RPMI7951 (cell line): ENCODE results near the gene LDLRAD4. TPM values are rescaled to one million over a fixed set of nuclear protein-coding genes. Genes with fewer than 3 reads are reported as not detected.
A peak's percentile ranks its signal among the peaks of the same experiment; 100 is the strongest.

Source experiments
- DNase-seq: peaks from one replicate; pipeline ENCODE4 v3.0.0-alpha.2; 2012; ENCODE audit warnings: low read depth
- total RNA-seq: library from RNA; depleted of rRNA; stranded (reverse); fragments of >200 nt; shearing (Covaris generic); gene quantifications from 2 replicates; pipeline ENCODE4 v1.2.3, GENCODE V29; 2014

LDLRAD4 gene
- total RNA-seq, 1 experiment from 2014 or later, result 0.24 TPM

- no peak for DNase-seq
Measured at GRCh38 chr18:13568443-13569392, 350.2 kb downstream of the LDLRAD4 start.

DNA sequence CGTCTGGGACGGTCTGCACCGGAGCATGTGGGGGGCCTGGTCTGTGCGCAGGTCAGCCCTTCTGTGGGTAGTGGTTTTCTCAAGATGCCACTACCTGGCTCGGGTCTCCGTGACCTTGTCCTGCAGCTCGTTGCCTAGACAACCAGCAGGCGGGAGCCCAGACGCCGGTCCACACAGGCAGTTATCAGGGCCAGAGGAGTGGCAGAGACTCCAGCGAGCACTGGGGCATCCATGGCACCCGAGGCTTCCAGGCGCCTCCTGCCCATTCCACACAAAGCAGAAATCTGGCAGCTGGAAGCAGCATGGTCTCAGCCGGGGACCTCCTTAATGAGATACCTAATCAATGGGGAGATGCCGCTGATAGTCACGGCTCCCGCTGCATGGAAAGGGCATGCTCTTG lies 351.7 kb downstream of the LDLRAD4 start:
- no peak for DNase-seq

- peak; percentile 35 for DNase-seq
Measured at GRCh38 chr18:13570856-13571495, 352.4 kb downstream of the LDLRAD4 start.

DNA sequence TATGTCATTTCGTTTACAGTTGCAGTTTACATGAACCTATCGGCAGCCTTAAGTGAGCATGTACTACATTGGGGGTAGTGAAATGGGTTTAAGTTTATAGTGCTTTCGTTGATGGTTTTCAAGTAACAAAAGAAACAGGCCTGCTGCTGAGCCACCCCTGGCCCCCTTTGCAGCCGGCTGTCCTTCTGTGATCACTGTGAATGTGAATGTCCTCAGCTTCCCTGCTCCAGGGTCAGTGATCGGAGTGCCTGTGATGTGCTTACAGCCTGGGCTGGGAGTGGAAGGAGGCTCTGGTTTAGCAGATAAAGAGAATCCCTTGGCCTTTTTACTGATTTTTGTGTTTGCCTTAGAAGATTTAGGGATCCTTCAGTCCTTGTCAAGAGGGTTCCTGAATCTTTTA lies 353.6 kb downstream of the LDLRAD4 start:
- DNase-seq, result no peak

DNA sequence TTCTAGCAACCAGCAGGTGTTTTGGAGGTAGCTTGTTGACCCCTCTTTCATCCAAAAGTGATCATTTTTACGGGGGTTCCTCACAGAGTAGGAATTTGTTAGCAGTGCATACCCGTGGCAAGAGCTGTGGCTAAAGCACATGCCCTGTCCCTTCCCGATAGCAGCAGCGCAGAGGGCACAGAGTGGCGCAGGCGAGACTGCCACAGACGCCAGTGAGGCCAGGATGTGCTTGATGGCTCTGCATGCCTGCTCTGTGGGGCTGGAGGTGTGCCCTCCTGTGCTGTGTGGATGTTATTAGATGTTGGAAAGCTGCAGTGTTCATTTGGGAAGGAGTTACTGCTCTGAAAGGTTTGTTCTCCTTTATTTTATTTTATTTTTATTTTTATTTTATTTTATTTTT lies 354.2 kb downstream of the LDLRAD4 start:
- no peak for DNase-seq

GRCh38 chr18:13573750-13574149 lies 355.2 kb downstream of the LDLRAD4 start:
- no peak for DNase-seq

DNA sequence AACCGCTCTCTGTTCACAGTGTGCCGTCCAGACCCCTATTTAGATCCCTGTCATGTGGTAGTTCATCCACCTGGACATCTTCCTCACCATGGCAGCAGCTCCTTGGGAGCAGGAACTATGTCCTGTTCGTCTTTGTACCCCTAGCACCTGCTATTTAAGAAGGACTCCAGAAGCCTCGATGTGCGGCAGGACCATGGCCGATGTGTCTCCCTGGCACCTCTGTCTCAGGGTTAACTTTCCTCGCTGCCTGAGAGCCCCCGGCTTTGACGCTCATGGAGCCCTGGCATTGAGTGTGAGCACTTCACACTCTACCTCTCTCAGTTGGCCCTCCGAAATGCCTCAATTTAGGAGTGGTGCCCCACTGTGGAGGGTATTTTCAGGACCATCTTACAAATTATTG lies 355.8 kb downstream of the LDLRAD4 start:
- no peak for DNase-seq

GRCh38 chr18:13574761-13575160 lies 356.2 kb downstream of the LDLRAD4 start:
- no peak for DNase-seq

GRCh38 chr18:13576598-13576997 lies 358.0 kb downstream of the LDLRAD4 start:
- DNase-seq, result no peak

DNA sequence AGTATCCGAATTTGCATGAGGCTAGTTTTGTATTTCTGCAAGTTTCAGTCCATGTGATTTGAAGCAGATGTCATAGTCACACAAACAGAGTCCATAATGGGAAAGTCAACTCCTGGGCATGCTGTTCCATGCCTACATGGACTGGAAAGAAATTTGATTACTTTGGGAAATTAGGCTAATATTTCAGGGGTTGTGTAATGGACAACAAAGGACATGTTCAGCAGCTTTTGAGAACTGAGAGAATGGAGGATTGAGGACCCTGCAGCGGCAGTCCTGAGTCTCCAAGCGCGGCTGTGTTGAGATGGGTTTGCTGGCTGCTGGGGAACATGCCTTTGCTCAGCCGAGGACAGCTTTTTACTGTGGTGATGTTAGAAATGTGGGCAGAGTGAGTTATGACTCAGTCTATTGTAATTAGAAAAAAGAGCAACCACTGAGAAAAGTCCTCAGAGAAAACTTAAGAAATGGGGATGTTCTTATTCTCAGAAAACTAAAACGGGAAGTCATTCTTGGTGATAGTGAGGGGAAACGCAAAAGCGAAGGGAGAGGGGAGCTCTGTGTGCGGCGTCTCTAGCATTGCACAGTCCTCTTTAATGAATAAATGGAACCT lies 358.6 kb downstream of the LDLRAD4 start:
- peak; percentile 35 for DNase-seq

- no peak for DNase-seq
Measured at GRCh38 chr18:13577781-13578180, 359.2 kb downstream of the LDLRAD4 start.

DNA sequence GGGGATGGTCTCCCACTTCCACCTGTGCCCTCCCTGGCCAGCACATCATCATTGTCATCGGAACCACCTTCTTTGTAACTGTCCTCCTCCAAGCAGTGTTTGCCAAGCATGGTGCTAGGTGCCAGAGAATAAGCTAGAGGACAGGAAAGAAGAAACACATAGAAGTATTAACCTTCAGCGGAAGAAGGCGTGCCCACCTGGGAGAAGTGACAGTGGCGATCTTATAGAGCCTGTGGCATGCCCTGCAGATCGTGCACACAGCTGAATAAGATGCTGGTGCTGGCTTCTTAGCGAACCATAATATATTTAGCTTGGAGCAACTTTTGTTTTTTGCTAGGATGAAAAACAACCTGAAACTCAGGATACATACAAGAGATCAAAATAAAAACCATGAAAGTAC lies 359.8 kb downstream of the LDLRAD4 start:
- no peak for DNase-seq

- no peak for DNase-seq
Measured at GRCh38 chr18:13579874-13580273, 361.3 kb downstream of the LDLRAD4 start.

DNA sequence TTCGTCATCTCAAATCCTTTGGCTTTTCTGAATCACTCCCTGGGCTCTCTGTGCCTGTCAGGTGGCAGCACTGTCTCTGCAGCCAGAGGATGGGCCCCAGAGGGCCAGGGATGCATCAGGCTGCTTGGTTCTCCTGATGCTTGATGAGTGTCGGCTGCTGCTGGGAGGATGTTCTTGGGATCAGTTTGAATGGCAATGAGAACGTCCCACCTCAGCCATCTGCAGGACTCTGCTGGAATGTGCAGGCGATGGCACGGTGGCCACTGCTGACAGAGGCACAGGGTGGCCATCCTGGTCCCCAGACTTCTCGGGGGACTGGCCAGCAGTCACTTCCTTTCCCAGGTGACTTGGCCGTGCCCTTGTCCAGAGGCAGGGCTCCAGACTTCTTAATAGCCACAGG lies 361.8 kb downstream of the LDLRAD4 start:
- no peak for DNase-seq

DNA sequence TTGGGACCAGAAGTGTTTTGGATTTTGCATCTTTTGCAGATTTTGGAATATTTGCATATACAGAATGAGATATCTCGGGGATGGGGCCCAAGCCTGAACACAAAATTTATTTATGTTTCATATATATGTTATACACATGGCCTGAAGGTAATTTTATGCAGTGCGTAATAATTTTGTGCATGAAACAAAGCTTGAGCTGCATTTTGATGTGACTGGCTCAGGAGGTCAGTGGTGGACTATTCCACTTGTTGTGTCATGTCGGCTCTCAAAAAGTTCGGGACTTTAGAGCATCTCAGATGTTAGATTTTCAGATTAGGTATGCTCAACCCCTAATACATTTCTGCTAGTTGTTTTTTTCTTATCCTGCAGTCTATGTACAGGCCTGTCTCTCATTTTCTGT lies 362.4 kb downstream of the LDLRAD4 start:
- DNase-seq, result no peak

- no peak for DNase-seq
Measured at GRCh38 chr18:13581496-13582177, 363.1 kb downstream of the LDLRAD4 start.

DNA sequence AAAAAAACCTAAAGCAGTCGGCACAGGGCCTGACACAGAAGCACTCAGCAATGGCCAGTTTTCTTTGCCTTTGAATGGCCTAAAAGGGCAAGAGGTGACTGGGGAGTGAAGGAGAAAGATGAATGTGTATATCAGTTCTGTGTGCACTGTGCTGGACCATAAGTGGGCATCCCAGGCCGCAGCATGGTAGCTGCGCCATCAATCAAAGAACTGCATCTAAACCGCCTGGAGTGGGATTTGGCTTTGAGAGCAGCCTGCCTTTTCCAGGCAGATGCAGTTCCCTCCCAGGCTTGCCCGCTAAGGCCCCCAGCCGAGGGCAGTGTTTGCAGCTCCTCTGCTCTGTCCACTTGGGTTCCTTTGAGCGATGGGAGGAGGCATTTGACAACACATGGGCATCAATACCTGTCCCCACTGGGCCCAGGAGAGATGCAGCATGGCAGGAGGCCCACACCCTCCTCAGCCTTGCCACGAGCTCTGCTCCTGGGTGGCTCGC lies 363.7 kb downstream of the LDLRAD4 start:
- DNase-seq, result no peak

DNA sequence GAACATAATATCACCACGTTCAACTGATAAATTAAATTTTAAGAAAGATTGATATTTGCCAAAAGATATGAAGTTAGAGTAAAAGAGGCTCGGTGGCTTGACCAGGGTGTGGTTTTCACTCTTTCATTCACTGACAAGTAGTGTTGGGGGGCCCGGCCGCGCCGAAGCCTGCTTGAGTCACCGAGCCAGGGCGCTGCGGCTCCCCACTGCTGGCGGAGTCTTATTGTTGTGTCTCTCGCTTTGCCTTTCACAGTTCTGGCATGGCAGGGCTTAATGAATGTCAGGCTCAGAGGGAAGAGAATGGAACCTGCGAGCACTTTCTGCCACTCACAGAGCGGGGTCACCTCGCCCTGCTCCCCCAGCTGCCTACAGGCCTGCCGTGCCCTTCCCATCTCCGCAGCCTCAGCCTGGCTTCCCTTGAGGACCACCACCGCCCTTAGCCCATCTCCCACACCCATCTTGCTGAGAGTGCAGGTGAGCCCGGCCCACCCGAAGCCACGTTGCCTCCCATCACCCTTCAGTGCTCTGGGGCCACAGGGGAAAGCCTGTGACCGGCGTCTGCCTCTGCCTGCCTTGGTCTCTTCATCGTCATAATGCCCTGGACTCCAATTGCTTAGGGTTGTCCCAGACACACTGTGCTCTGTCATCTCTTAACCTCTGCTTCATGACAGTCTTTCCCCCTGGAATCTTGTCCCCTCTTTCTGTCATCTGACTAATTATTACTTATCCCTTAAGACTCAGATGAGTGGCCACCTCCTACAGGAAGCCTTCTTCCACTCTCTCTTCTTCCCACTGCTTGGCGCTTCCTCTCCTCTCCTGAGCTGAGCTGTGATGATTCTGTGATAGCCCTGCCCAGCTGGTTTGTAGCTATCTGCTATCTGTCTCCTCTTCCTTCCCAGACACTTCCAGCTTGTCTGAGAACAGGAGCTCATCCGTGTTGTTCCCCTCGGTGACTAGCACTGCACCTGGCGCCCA lies 365.3 kb downstream of the LDLRAD4 start:
- no peak for DNase-seq

GRCh38 chr18:13584825-13585224 lies 366.3 kb downstream of the LDLRAD4 start:
- no peak for DNase-seq

DNA sequence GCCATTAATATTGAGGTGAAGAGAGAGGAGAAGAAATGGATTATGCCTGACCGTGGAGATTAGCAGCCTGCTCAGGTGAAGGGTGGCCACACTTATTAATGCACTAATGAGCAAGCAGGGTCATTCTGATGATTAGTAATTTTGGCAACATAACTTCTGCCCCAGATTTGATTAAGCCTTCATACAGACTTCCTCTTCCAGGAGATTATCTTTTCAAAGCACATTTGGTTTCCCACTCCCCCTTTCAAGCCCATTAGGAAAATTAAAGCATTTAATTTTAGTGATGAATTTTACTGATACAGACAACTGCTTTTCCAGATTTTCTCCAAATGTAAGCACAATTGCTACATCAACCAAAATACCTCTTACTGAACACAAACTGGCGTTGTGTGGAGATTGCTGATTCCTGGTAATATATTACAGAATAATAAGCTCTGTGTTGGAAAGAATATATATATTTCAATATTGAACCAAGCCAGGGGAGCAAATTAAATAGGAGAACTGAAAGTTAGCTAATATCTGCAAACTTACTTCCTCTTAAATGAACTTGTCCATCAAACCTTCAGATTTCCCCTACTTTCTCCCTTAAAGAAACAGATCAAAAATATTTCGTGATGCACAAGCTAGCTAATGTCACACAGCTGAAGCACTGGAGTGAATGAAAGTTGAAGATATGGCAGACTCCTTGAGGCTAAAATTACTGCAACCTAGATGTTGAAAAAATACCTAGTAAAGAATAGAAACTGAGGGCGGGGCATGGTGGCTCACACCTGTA lies 367.0 kb downstream of the LDLRAD4 start:
- no peak for DNase-seq
